Esophagus squamous epithelium (tissue), 4 donors: ENCODE results near the gene GJA5.

Experiments
- CTCF ChIP-seq, 6 experiments: fragments of 450-650 bp in 4 of 6; fragments of 200-600 bp in 2 of 6; sonication (generic) in 2 of 6; IDR thresholded peaks; one replicate each; pipeline ENCODE4 v1.5.1; 2016 to 2019; ENCODE audit warnings: antibody characterized with exemption in 6 of 6, mild to moderate bottlenecking in 4 of 6, moderate library complexity in 4 of 6
- POLR2A ChIP-seq, 4 donors: fragments of 450-650 bp; IDR thresholded peaks; one replicate each; pipeline ENCODE4 v1.6.1; 2017; ENCODE audit warnings: antibody characterized with exemption in 4 of 4, mild to moderate bottlenecking in 4 of 4, moderate library complexity in 3 of 4

GRCh38 chr1:147726168-147726567 lies 34.2 kb downstream of the GJA5 start:
- TF ChIP-seq CTCF (IDR thresholded peaks at IDR 0.05) (no peak), POLR2A (IDR thresholded peaks at IDR 0.05) (no peak)
